Parathyroid adenoma (tissue), 2 donors: Measurements from ENCODE around the gene BLOC1S5.

ENCODE experiments used
- H2AFZ ChIP-seq: fragments of 300-600 bp; sonication (generic); one replicate; pipeline ENCODE4 v1.7.0; 2017; ENCODE audit warnings: antibody characterized with exemption, mild to moderate bottlenecking
- H3K27ac ChIP-seq: fragments of 300-600 bp; sonication (generic); one replicate; pipeline ENCODE4 v1.7.0; 2017
- H3K27me3 ChIP-seq: fragments of 300-600 bp; sonication (generic); one replicate; pipeline ENCODE4 v1.7.0; 2017; ENCODE audit warnings: low read length; ENCODE audit not compliant: control insufficient read depth, insufficient read depth
- H3K36me3 ChIP-seq: fragments of 300-600 bp; sonication (generic); one replicate; pipeline ENCODE4 v1.7.0; 2017; ENCODE audit warnings: low read length; ENCODE audit not compliant: control insufficient read depth, insufficient read depth
- H3K4me1 ChIP-seq: fragments of 300-600 bp; sonication (generic); one replicate; pipeline ENCODE4 v1.7.0; 2017; ENCODE audit warnings: control low read depth
- H3K4me2 ChIP-seq: fragments of 300-600 bp; sonication (generic); one replicate; pipeline ENCODE4 v1.7.0; 2017; ENCODE audit warnings: low read length
- H3K4me3 ChIP-seq: fragments of 300-600 bp; sonication (generic); one replicate; pipeline ENCODE4 v1.7.0; 2017; ENCODE audit warnings: low read depth, low read length
- H3K79me2 ChIP-seq: fragments of 300-600 bp; sonication (generic); one replicate; pipeline ENCODE4 v1.7.0; 2017; ENCODE audit warnings: control low read depth
- H3K9ac ChIP-seq: fragments of 300-600 bp; sonication (generic); one replicate; pipeline ENCODE4 v1.7.0; 2017; ENCODE audit warnings: mild to moderate bottlenecking
- H3K9me3 ChIP-seq: fragments of 300-600 bp; sonication (generic); one replicate; pipeline ENCODE4 v1.7.0; 2017; ENCODE audit warnings: low read length; ENCODE audit not compliant: control insufficient read depth
- TF ChIP-seq, protein P1 (sequence below): fragments of 300-600 bp; sonication (generic); IDR thresholded peaks from one replicate; pipeline ENCODE4 v1.7.0; 2017; ENCODE audit warnings: antibody characterized with exemption, mild to moderate bottlenecking
- donor health status: primary hyperparathyroidism.

The BLOC1S5 gene

DNA sequence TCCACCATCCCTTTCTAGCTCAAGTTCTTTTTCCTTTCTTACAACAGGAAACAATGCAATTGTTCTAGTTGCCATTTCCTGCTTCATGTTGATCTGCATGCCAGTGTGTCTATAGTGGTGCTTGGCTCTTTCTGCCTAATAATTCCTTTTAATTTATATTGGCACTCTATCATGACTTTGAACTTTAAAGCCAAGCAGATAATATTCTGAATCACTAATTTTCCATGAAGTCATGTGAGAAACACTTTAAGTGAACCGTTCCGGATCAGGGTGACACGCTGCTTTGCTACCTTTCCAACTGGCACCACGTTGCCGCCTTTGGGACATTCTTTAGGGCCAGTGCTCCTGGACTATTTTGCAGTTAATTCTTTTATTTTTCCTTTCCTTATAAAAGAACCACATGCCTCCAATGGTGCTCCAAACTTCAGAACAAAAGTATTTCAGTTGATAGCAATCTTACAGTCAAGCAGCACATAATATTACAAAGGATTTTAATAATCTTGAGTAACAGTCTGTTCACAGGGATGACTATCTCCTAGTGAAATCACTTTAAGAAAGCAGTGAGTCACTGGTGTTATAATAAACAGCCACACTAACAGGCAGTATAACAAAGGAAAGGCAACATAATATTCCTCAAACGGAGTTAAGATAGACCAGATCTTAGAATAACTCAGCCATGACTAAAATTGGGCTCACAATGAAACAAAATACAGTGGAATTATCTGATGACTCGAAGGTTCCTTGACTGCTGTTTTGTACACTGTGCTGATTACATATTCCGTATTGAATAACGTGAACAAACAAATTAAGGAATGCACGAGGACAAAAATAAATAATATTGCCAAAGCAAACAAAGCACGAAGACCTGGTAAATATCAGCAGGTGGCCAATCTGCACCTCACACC lies 19.0 kb upstream of the BLOC1S5 start:
- Histone ChIP-seq H3K27me3 (no peaks in the 10 kb centered on the region), H3K4me1 (peaks cover 15% of the 10 kb centered on the region), H3K79me2 (no peaks in the 10 kb centered on the region), H2AFZ (no peak overlapping the region), H3K36me3 (no peaks in the 10 kb centered on the region), H3K4me3 (no peak overlapping the region), H3K4me2 (peak overlapping the region; percentile 12), H3K27ac (peak overlapping the region; percentile 29), H3K9ac (no peak overlapping the region), H3K9me3 (no peaks in the 10 kb centered on the region)
- TF ChIP-seq, protein P1, sequence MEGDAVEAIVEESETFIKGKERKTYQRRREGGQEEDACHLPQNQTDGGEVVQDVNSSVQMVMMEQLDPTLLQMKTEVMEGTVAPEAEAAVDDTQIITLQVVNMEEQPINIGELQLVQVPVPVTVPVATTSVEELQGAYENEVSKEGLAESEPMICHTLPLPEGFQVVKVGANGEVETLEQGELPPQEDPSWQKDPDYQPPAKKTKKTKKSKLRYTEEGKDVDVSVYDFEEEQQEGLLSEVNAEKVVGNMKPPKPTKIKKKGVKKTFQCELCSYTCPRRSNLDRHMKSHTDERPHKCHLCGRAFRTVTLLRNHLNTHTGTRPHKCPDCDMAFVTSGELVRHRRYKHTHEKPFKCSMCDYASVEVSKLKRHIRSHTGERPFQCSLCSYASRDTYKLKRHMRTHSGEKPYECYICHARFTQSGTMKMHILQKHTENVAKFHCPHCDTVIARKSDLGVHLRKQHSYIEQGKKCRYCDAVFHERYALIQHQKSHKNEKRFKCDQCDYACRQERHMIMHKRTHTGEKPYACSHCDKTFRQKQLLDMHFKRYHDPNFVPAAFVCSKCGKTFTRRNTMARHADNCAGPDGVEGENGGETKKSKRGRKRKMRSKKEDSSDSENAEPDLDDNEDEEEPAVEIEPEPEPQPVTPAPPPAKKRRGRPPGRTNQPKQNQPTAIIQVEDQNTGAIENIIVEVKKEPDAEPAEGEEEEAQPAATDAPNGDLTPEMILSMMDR: no peak

DNA sequence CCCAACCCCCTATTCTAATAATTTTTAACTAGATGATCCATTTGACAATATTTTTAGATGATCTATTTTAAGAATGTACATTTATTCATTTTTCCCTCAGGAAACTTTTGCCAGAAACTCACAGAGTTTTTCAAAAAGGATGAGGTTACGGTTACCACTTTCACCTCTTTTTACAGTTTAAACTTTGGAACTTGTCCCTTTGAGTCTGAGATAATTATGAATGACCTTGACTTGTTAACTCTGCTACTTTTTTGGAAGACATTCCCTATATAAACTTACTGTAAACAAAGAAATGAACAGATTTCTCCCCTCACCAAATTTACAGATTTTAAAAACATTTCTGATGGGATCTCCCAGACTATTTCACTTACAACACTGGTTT lies 18.4 kb upstream of the BLOC1S5 start:
- H3K79me2 ChIP-seq: peaks cover 2% of the 10 kb centered on the region
- H3K9me3 ChIP-seq: no peaks in the 10 kb centered on the region
- no peaks in the 10 kb centered on the region for H3K27me3 ChIP-seq
- H3K4me3 ChIP-seq: no peak overlapping the region
- H3K4me1 ChIP-seq: peaks cover 15% of the 10 kb centered on the region
- TF ChIP-seq, protein P1: no peak
- no peak overlapping the region for H3K4me2 ChIP-seq
- no peak overlapping the region for H2AFZ ChIP-seq
- no peaks in the 10 kb centered on the region for H3K36me3 ChIP-seq
- H3K27ac ChIP-seq: peak overlapping the region; percentile 29
- no peak overlapping the region for H3K9ac ChIP-seq

DNA sequence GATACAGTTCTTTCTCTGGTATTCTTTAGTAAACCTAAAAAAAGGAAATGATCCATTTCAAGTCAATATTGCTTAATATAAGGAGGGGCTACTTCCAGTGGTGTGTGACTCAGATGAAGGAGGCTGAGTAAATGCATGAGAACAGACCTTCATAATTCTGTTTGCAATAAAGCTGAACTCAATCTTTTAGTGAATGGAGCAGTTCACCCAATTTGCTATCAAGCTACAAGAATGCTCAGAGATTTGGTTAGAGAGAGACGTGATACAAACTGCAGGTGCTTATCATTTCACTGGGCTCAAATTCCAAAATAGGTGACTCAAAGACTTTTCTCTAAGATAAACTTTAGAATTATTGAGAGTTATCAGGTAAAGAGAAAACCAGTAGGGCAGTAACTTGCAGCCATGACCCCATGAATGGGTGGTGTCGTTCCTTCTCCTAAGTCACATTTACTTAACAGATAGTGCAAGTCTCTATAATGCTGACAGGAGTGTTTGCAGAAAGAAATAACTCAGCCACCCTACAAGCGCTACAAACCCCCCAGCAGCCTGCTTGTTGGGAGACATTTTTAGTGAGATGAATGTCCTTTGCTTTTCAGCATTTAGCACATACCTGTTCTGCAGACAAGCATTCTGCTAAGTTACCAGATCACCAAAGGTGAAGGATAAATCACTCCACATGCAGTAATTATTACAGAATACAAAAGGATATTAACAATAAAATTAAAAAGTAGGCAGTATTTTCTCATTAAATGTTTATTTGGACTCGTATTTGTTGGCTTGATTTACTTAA lies 16.4 kb upstream of the BLOC1S5 start:
- Histone ChIP-seq H3K27ac (no peak overlapping the region), H3K79me2 (peaks cover 2% of the 10 kb centered on the region)

DNA sequence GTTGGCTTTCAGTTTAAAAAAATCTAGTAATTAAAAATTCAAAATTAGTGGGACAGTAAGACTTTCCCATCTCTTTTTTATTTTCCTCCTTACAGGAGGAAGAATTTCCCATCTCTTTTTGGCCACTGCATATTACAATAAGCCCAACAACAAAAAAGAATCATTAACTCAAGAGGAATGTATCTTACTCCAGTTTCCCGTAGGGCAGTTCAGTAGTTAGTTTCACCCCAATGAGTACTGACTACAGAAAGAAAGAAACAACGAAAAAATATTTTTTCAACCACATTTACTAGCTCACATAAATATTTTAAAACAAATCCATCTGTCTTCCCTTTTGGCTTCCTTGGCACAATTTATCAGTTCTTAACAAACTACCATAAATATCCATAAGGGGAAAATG lies 14.9 kb upstream of the BLOC1S5 start:
- TF ChIP-seq, protein P1: no peak
- Histone ChIP-seq H3K4me2 (no peak overlapping the region), H2AFZ (no peak overlapping the region), H3K4me3 (no peak overlapping the region), H3K4me1 (peaks cover 15% of the 10 kb centered on the region), H3K9me3 (no peaks in the 10 kb centered on the region), H3K36me3 (no peaks in the 10 kb centered on the region), H3K9ac (no peak overlapping the region), H3K79me2 (peaks cover 2% of the 10 kb centered on the region), H3K27ac (no peak overlapping the region), H3K27me3 (no peaks in the 10 kb centered on the region)

More for the DNA sequence above, 16.4 kb upstream of the BLOC1S5 start:
- Histone ChIP-seq H3K4me3 (no peak overlapping the region), H3K4me1 (peaks cover 15% of the 10 kb centered on the region), H3K4me2 (no peak overlapping the region), H3K9ac (no peak overlapping the region), H3K36me3 (no peaks in the 10 kb centered on the region), H2AFZ (no peak overlapping the region), H3K27me3 (no peaks in the 10 kb centered on the region), H3K9me3 (no peaks in the 10 kb centered on the region)
- TF ChIP-seq, protein P1: no peak
